GM18909 (cell line): ENCODE measurements around the gene SEC22A.

Source experiments
- ATAC-seq: cut with Tn5 transposase; IDR thresholded peaks from one replicate; pipeline ENCODE4 v1.9.1; 2021; ENCODE audit warnings: mild to moderate bottlenecking; ENCODE audit not compliant: unreplicated experiment, poor library complexity

Gene SEC22A

GRCh38 chr3:123201557-123202427 lies at the start of gene SEC22A:
Gene SEC22A (plus strand): TSS chr3:123201943. CDS start chr3:123209218, 7,275 bp downstream.
- peak; percentile 98 for ATAC-seq

DNA sequence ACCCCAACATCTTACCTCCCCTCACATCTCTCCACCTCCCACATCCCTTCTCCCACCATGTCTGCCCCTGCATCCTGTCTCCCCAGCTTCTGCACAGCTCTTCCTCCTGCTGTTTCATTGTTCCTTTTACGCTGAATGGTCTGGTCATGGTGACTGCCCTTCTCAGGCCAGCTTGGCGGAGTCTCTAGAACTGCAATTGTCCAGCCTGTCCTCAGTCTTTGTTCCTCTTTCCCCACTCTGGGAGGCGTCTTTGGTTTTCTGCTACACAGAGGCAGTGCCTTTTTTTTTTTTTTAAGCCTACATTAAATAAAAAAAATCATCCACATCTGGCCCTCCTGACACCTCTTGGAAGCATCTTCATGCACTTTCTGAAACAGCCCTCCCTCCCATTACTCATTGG lies 49.1 kb upstream of the SEC22A start:
- ATAC-seq = no peak

- ATAC-seq = no peak
Observed at GRCh38 chr3:123153125-123154019, 48.4 kb upstream of the SEC22A start.

GRCh38 chr3:123154020-123154985 lies 47.4 kb upstream of the SEC22A start:
- ATAC-seq = no peak

GRCh38 chr3:123155471-123156011 lies 46.2 kb upstream of the SEC22A start:
- ATAC-seq = no peak

DNA sequence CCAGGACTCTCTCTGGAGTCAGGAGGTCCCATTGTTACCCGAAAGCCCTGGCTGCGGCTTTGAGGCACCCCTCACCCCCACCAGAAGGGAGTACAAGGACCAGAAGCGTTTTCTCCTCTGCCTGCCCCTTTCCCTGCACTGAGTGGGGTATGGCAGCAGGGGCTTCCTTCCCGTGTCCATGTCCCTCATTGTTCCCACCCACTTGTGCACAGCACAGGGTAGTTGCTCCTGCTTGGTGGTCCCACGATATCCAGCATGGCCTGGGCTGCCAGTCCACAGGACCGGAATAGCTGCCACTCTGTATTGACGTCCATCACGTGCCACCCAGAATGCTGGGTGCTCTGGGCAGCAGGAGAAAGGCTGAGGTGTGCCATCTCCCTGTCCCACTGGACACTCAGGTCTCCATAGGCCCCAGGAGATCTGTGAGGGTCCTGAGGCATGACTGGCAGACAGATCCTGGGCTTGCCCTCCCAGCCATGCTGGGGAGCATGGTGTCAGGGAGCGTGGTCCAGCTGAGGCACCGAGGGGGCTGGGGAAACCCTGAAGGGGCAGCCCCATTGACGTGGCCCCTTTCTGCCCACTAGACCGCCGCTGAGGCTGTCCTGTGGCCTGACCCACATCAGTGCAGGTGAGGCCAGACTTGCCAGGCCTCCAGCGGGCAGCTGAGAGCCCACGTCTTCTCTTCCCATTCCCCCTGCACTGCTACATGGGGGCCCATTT lies 45.3 kb upstream of the SEC22A start:
- ATAC-seq = no peak

DNA sequence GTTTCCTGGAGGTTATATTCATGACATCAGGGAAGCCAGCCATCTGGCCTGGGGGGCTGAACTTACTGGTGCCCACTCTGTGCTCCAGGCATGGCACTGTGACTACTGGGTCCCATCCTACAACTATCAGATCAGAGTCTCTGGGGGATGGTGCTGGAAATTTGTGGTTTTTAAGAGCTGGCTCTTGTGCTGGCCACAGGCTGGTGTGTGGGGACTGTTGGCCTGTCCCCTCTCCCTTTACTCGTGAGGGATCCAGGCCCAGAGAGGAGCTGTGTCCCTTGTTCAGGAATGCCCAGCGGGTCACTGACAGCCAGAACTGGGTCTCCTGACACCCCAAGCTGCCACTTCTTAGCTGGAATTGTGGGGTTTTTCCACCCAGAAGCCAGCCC lies 44.5 kb upstream of the SEC22A start:
- no peak for ATAC-seq

DNA sequence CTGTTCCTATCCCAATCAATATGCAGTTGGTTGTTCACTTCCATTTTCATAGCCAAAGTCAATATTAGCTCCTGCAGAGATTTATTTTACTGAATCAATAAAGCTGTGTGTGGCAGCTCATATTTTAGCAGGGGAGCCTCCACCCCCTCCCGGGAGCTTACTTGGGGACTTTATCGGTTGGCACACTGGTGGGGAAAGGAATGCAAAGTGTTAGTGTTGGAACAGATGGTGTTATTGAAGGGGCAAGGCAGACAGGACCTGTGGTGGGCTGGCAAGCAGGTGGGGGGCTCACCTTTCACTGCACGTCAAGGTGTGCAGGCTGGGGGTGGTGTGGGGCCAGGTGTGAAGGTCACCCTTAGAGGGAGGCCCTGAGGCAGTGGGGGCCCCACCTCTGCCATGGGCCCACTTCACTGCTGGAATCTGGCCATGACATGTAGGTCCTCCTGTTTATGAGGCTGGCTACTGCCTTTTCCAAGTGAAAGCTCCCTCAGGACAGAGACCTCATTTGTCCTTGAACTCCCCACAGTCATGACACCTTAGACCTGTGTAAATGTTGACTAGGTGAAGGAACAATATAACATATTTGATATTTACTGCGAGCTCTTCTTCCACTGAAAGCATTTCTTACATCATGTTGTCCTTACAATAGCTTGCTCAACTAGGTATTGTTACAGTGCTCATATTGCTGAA lies 44.0 kb upstream of the SEC22A start:
- no peak for ATAC-seq

GRCh38 chr3:123158330-123158729 lies 43.4 kb upstream of the SEC22A start:
- no peak for ATAC-seq

- no peak for ATAC-seq
Observed at GRCh38 chr3:123158899-123159390, 42.8 kb upstream of the SEC22A start.

- no peak for ATAC-seq
Observed at GRCh38 chr3:123159926-123160635, 41.7 kb upstream of the SEC22A start.

DNA sequence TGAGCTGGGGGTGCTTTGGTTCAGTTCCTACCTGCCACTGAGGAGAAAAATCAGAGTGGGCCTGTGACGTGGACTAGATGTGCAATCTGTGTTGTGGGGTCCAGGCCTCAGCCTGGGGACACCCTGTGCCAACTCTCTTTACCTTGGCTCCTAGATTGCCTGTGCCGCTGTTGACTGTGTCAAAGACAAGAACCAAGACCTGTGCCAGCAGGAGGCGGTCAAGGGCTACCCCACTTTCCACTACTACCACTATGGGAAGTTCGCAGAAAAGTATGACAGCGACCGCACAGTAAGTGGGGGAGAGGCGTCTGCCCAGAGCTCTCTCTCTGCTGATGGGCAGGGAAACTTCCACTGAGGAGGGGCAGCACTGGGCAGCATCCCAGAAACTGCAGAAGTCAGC lies 40.6 kb upstream of the SEC22A start:
- no peak for ATAC-seq

DNA sequence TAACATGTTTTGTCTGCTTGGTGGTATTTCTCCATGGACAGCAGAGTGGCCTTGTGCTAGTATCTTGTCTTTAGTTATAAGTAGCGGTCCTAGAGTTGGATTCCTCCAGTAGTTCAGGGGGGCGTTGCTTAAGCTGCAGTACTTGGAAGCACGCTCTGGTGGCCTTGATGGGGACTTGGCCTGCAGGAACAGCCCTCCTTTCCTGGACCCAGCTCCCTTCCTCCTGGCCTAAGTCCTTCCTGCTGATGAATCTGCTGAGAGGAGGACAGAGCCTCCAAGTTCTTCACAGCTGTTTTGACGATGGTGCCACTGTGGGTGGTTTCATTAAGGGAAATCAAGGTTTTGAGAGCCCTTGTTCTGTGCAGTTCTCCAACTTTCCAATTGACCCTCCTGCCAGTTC lies 38.6 kb upstream of the SEC22A start:
- ATAC-seq = no peak

DNA sequence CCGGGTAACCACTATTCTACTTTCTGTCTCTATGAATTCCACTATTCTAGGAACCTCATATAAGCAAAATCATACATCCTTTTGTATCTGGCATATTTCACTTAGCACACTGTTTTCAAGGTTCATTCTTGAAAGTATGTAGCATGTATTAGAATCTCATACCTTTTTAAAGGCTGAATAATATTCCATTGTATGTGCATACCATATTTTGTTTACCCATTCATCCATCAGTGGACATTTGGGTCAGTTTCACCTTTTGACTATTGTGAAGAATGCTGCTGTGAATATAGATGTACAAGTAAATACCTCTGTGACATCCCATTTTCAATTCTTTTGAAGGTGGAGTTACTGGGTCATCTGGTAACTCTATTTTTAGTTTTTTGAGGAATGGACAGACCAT lies 36.6 kb upstream of the SEC22A start:
- no peak for ATAC-seq

DNA sequence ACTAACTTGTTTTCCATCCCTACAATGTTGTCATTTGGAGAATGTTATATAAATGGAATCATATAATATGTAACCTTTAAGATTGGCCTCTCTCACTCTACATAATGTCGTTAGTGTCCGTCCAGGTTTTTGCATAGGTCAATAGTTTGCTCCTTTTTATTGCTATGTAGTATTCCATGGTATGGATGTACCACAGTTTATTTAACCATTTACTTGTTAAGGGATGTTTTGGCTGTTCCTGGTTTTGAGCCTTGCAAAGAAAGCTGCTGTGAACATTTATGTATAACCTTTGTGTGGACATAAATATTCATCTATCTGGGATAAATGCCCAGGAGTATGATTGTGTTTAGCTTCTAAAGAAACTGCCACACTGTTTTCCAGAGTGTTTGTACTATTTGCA lies 34.1 kb upstream of the SEC22A start:
- ATAC-seq = no peak

GRCh38 chr3:123168122-123168521 lies 33.6 kb upstream of the SEC22A start:
- ATAC-seq = no peak

DNA sequence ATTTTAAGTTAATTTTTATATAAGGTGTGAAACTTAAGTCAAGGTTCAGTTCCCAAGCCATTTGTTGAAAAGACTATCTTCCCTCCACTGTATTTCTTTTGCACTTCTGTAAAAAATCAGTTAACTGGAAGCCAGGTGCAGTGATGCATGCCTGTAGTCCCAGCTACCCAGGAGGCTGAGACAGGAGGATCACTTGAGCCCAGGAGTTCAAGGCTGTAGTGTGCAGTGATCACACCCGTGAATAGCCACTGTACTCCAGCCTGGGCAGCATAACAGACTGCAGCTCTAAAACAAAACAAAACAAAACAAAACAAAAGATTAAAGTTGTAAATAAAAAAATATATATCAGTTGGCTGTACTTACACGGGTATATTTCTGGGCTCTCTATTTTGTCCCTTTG lies 33.1 kb upstream of the SEC22A start:
- no peak for ATAC-seq

DNA sequence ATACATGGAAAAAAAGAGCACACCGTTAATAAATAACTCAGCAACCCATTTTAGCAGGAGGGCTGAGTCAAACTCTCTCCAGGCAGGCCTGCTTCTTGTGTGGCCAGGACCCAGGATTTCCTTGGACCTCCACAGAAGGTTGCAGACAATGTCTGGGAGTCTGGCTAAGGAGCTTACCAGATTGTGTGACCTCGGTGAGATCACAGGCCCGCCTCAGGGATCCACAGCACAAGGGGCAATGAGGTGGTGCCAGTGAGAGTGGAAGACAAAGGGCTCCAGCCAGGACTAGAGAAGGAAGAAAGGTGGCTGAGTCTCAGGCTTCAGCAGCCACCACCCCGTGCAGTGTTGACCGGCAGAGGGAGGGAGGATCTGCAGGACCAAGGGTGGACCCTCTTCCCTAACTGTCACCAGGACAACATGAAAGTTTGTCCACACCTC lies 32.2 kb upstream of the SEC22A start:
- no peak for ATAC-seq
